ENCODE results near the gene ICAM3.

The ICAM3 gene

GRCh38 chr19:10321874-10322835 is 17.3 kb downstream of the ICAM3 start:
- no peak for DNase-seq (ENCODE audit: low read depth)
- H3K4me3 ChIP-seq (ENCODE audit: low read length) = no peak overlapping the region
- TF ChIP-seq CTCF (conservative IDR thresholded peaks at IDR 0.05; ENCODE audit: low read length) = no peak

- no peak for TF ChIP-seq CTCF (conservative IDR thresholded peaks at IDR 0.05; ENCODE audit: low read length)
- no peak overlapping the region for H3K4me3 ChIP-seq (ENCODE audit: low read length)
- DNase-seq (ENCODE audit: low read depth) = no peak
Measured at GRCh38 chr19:10321417-10321797, 18.0 kb downstream of the ICAM3 start.

- TF ChIP-seq CTCF (conservative IDR thresholded peaks at IDR 0.05; ENCODE audit: low read length) = no peak
- DNase-seq (ENCODE audit: low read depth) = no peak
- H3K4me3 ChIP-seq (ENCODE audit: low read length) = no peak overlapping the region
Measured at GRCh38 chr19:10320602-10321416, 18.6 kb downstream of the ICAM3 start.

- TF ChIP-seq CTCF (conservative IDR thresholded peaks at IDR 0.05; ENCODE audit: low read length) = no peak
- H3K4me3 ChIP-seq (ENCODE audit: low read length) = no peak overlapping the region
- no peak for DNase-seq (ENCODE audit: low read depth)
Measured at GRCh38 chr19:10318807-10319682, 20.4 kb downstream of the ICAM3 start.

GRCh38 chr19:10317857-10318462 is 21.5 kb downstream of the ICAM3 start:
- H3K4me3 ChIP-seq (ENCODE audit: low read length) = no peak overlapping the region
- no peak for TF ChIP-seq CTCF (conservative IDR thresholded peaks at IDR 0.05; ENCODE audit: low read length)
- DNase-seq (ENCODE audit: low read depth) = no peak

GRCh38 chr19:10317045-10317856 is 22.2 kb downstream of the ICAM3 start:
- H3K4me3 ChIP-seq (ENCODE audit: low read length) = no peak overlapping the region
- TF ChIP-seq CTCF (conservative IDR thresholded peaks at IDR 0.05; ENCODE audit: low read length) = no peak
- no peak for DNase-seq (ENCODE audit: low read depth)

All from AG10803 (cell line).